HL-60 (cell line): ENCODE data around the gene GNG12.

ENCODE experiments used
- POLR2AphosphoS5 ChIP-seq: IDR thresholded peaks from 2 replicates; pipeline ENCODE4 v1.6.1; 2012; ENCODE audit warnings: low read depth
- REST ChIP-seq: IDR thresholded peaks from 2 replicates; pipeline ENCODE4 v1.6.1; 2012; ENCODE audit warnings: low read depth; ENCODE audit not compliant: insufficient replicate concordance

GRCh38 chr1:67700692-67701410 lies 132.4 kb downstream of the GNG12 start:
- TF ChIP-seq POLR2AphosphoS5 = no peak
- TF ChIP-seq REST = no peak
